Subcutaneous adipose tissue (tissue), 4 donors: ENCODE results near the gene POMP. TPM values are rescaled to one million over a fixed set of nuclear protein-coding genes. Genes with fewer than 3 reads are reported as not detected.

Experiments
- CTCF ChIP-seq: fragments of 450-650 bp; IDR thresholded peaks from one replicate; pipeline ENCODE4 v1.5.1; 2016; ENCODE audit warnings: low read depth, mild to moderate bottlenecking, control low read depth, antibody characterized with exemption, moderate library complexity
- total RNA-seq, 4 donors: library from RNA; depleted of rRNA; stranded (reverse); fragments of >200 nt; gene quantifications; one replicate each; pipeline ENCODE4 v1.1.0, GENCODE V29; 2016

POMP gene
- total RNA-seq, 4 donors from 2014 or later = 53.3 to 131 (median 65.3) TPM

DNA sequence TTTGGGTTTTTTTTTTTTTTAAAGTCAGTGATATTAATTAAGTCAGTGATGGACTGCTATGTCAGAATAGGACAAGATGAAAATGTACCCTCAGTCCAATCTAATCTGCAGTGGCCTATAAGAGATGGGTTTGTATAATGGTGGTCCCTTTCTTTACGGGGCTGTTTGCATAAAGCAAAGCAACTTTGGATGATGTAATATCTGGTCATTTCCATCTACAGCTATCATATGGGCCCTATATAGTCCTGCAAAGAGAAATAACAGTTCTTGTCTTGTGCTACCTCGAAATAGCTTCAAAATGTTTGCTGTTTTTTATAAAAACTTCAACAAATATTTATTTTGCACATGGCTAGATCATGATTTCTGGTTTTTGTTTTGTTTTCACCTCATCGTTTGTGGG, 20.2 kb upstream of the POMP start:
- no peak for TF ChIP-seq CTCF

- no peak for TF ChIP-seq CTCF
Measured at GRCh38 chr13:28640861-28641599, 17.9 kb upstream of the POMP start.

DNA sequence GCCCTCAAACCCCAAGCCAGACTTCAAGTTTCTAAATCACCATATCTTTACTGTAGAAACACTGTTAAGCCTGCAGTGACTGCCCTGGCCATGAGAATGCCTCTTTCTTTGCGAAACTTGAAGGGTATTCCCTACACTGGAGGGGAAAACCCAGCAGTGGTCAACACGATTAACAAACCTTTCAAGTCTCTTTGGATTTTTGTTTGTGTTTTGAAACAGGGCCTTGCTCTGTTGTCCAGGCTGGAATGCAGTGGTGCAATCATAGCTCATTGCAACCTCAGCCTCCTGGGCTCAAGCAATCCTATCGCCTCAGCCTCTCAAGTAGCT, 17.4 kb upstream of the POMP start:
- no peak for TF ChIP-seq CTCF

GRCh38 chr13:28650284-28650683, 8.6 kb upstream of the POMP start:
- TF ChIP-seq CTCF = no peak

DNA sequence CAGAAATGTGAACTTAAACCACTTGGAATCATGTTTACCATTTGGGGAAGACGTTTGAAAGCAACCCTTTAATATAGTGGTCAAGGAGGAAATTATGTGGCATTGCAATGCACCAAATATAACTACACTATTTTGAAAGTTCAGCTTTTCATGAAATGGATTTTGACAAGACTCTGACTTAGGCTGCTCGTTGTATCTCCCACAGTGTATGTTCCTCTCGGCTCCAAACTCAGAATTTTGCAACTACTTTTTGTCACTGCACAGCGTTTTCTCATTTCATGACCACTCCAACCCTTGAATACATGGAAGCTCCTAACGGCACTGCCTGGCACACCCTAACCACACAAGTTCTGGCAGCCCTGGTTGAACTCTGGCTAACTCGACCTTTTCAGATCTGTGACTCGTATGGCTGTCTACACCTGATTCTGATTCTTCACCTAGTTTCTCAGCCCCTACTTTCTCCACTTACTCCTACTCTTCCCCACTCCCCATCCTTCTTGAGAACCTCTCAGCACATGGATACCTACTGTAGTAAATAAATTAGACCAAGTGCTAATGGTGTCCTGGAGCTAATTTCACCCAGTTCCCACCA, 7.0 kb upstream of the POMP start:
- TF ChIP-seq CTCF = no peak

DNA sequence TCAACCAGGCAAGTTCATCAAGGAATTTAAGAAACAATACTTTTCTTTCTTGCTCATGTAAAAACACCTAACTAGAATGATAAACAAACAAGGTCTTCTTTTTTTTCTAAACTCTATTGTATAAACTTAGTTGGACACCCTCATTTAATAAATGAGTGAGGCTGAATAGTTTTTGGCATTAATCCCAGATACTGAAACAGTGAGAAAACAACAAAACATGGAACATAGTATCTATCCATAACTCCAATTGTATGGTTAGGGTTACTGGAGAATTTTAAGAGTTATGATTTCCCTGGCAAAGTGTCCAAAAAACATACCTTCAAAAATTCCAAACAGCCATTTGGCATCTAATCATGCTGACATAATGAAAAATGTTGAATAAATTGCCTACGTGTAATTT, 5.8 kb upstream of the POMP start:
- TF ChIP-seq CTCF = no peak

GRCh38 chr13:28654276-28654675, 4.7 kb upstream of the POMP start:
- TF ChIP-seq CTCF = no peak
